GM10266 (cell line): Measurements from ENCODE around the gene GPC1.

Experiments used
- DNase-seq: peaks from one replicate; pipeline ENCODE4 v3.0.0; 2012; ENCODE audit errors: extremely low spot score
- CTCF ChIP-seq: IDR thresholded peaks from 2 replicates; pipeline ENCODE4 v1.5.1; 2012; ENCODE audit warnings: mild to moderate bottlenecking, low read depth; ENCODE audit not compliant: control insufficient read depth, insufficient read depth; ENCODE audit errors: missing control alignments

GPC1 gene

GRCh38 chr2:240503848-240504247 is 68.4 kb downstream of the GPC1 start:
- DNase-seq, result no peak
- no peak for TF ChIP-seq CTCF

- TF ChIP-seq CTCF, result no peak
- no peak for DNase-seq
Measured at GRCh38 chr2:240505910-240506309, 70.4 kb downstream of the GPC1 start.

GRCh38 chr2:240506406-240507059 is 71.1 kb downstream of the GPC1 start:
- no peak for DNase-seq
- TF ChIP-seq CTCF, result no peak

- no peak for TF ChIP-seq CTCF
- no peak for DNase-seq
Measured at GRCh38 chr2:240507060-240507777, 71.8 kb downstream of the GPC1 start.

- no peak for DNase-seq
Measured at GRCh38 chr2:240507778-240508251, 72.4 kb downstream of the GPC1 start.

GRCh38 chr2:240508832-240509545 is 73.5 kb downstream of the GPC1 start:
- DNase-seq, result no peak
- TF ChIP-seq CTCF, result no peak

More at GRCh38 chr2:240507778-240508251, 72.4 kb downstream of the GPC1 start:
- TF ChIP-seq CTCF, result no peak
